ENCODE data around the gene ANKLE1.

Gene ANKLE1

DNA sequence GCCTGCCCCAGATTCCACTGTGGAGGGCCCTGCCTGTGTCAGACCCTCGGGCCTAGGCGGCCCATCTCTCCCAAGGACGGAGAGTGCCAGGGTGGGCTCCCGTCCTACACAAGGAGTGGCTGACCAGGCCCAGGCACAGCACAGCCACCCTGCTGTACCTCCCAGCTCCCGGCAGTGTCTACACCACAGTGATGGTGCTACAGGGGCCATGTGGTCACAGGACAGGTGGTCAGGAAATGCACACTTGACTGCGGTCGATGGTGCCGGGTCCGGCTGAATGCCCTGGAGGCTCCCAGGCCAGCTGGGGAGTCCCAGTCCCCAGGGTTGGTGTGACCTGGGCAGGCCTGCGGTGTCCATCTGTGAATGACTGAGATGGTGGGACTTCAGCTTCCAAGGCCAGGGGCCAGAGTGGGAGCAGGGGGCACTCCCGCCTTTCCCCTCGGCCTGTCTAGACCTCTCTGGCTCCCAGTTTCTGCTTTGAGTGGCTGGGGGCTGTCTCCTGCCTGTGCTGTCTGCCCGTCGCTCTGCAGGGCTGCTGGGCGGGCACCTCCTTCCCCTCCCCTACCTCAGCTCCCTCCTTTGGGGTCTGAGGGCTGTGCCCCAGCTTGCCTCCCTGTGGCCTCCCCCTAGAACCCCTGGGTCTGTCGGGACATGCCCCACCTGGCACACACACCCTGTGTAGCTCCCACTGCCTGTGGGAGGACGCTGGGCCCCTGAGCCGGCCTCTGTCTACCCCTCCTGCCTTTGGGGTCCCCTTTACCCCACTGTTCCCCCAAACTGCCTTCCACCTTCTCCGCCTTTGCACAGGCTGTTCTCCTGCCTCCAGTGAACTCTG is 40.2 kb downstream of the ANKLE1 start:
- H3K4me3 ChIP-seq (ENCODE audit: low read depth, low read length) = no peak overlapping the region
- no peaks in the 10 kb centered on the region for H3K27me3 ChIP-seq
- TF ChIP-seq, protein P1, sequence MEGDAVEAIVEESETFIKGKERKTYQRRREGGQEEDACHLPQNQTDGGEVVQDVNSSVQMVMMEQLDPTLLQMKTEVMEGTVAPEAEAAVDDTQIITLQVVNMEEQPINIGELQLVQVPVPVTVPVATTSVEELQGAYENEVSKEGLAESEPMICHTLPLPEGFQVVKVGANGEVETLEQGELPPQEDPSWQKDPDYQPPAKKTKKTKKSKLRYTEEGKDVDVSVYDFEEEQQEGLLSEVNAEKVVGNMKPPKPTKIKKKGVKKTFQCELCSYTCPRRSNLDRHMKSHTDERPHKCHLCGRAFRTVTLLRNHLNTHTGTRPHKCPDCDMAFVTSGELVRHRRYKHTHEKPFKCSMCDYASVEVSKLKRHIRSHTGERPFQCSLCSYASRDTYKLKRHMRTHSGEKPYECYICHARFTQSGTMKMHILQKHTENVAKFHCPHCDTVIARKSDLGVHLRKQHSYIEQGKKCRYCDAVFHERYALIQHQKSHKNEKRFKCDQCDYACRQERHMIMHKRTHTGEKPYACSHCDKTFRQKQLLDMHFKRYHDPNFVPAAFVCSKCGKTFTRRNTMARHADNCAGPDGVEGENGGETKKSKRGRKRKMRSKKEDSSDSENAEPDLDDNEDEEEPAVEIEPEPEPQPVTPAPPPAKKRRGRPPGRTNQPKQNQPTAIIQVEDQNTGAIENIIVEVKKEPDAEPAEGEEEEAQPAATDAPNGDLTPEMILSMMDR (IDR thresholded peaks at IDR 0.05; ENCODE audit: low read depth, low read length) = no peak
- H3K9me3 ChIP-seq = no peaks in the 10 kb centered on the region
- DNase-seq = no peak
- peaks cover 19% of the 10 kb centered on the region for H3K36me3 ChIP-seq
- no peaks in the 10 kb centered on the region for H3K4me1 ChIP-seq

DNA sequence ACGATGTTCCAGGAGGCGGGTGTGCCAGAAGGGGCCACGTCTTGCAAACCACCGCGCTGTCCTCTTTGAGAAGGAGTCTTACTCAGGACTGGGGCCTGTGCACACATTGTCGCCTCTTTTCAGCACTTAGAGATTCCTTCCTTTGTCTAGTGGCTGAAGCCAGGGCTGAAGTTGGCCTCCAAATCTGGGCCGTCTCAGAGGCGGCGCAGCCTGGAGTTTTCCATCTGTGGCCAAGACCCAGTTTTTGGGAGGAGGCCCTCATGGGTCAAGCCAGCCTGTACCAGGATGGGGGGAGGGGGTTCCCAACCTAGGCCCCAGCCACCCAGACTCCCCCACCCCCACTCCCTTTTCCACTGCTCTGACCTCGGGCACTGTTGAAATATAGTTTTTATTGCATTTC is 41.2 kb downstream of the ANKLE1 start:
- H3K9me3 ChIP-seq = no peaks in the 10 kb centered on the region
- no peak overlapping the region for H3K4me3 ChIP-seq (ENCODE audit: low read depth, low read length)
- TF ChIP-seq, protein P1 (IDR thresholded peaks at IDR 0.05; ENCODE audit: low read depth, low read length) = no peak
- DNase-seq = no peak
- H3K36me3 ChIP-seq = peaks cover 19% of the 10 kb centered on the region
- H3K27me3 ChIP-seq = no peaks in the 10 kb centered on the region
- H3K4me1 ChIP-seq = no peaks in the 10 kb centered on the region

DNA sequence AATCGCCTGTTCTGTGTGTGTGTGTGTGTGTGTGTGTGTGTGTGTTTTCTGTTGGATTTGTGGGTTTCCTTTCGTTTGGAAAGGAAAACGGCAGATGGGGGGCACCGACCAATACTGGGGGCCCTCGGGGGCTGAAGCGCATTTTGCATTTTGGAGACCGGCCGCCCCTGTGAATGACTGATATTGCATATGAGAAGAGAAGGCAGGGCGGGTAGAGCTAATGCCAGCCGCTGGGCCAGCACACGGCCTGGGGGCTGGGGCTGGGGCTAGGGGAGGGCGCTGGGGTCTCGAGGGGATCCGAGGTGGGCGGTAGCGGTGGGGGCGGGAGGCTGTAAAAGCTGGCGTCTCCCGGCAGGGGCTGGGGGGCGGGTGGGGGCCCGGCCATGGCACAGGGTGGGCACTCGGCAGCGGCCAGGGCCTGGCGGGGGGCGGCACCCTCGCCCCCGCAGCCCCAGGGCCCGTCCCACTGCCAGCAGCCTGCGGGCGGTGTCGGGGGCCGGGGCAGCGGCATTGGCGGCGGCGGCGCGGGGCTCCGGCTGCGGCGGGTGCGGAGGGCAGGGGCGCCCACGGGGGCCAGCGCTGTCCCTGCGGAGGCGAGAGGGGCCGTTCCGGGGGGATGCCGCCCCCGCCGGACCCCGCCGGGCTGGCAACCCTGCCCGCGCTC is 41.7 kb downstream of the ANKLE1 start:
- TF ChIP-seq, protein P1 (IDR thresholded peaks at IDR 0.05; ENCODE audit: low read depth, low read length) = no peak
- H3K9me3 ChIP-seq = no peaks in the 10 kb centered on the region
- no peaks in the 10 kb centered on the region for H3K27me3 ChIP-seq
- H3K4me3 ChIP-seq (ENCODE audit: low read depth, low read length) = peak overlapping the region; percentile 28; the same call in 1 of the 2 replicates
- H3K36me3 ChIP-seq = peaks cover 19% of the 10 kb centered on the region
- H3K4me1 ChIP-seq = no peaks in the 10 kb centered on the region
- no peak for DNase-seq

DNA sequence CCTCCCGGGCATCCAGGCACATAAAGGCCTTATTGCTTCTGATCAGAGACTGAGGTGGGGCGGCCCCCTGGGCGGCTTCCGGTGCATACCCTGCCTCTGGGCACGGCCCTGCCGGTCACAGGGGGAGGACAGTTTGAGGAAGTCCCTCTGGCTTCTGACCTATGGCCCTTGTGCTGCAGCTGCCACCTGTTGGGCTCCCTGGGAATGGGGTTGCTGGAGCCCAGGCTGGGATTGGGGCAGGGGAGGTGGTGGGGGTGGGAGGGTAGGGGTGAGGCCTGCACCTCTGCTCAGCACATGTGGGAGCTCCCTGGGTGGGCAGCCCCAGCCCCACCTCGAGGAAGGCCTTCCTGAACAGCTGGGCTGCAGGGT is 42.2 kb downstream of the ANKLE1 start:
- H3K36me3 ChIP-seq = peaks cover 18% of the 10 kb centered on the region
- no peaks in the 10 kb centered on the region for H3K4me1 ChIP-seq

DNA sequence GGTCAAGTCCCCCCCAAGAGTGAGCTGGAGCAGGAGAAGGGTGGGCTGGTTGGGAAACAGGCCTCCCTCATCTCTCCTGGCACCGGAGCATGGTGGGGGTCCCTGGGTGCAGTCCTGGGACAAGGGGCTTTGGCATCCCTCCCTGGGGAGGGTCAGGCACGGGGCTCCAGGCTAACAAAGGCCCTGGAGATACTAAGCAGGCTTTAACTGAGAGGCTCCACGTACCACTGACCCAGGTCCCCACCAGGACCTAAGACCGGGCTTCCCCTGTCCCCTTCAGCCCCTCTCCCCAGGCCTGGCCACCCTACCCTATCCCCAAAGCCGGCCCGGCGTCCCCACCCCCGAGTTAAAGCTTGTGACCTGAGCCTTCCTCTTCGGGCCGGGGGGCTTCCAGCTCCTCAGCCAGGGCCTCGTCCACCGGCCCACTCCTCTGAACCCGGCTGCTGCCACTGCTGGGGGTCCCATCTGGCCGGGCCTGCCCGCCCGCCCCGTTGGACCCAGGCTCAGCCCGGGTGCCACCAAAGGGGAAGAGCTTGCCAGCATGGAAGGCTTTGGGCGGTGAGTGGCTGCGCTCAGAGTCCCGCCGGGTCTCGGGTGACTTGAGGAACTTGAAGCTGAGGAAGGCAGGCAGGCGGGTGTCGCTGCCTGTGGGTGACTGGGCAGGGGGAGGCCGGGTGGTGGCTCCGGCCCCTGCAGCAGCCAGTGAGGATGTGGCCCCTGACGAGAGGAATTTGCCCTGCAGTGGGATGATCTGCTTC is 42.8 kb downstream of the ANKLE1 start:
- Histone ChIP-seq H3K27me3 (no peaks in the 10 kb centered on the region), H3K9me3 (no peaks in the 10 kb centered on the region), H3K4me1 (no peaks in the 10 kb centered on the region), H3K36me3 (peaks cover 13% of the 10 kb centered on the region), H3K4me3 (ENCODE audit: low read depth, low read length) (no peak overlapping the region)
- no peak for DNase-seq
- TF ChIP-seq, protein P1 (IDR thresholded peaks at IDR 0.05; ENCODE audit: low read depth, low read length) = no peak

More for the DNA sequence above, 42.2 kb downstream of the ANKLE1 start:
- no peak for DNase-seq
- Histone ChIP-seq H3K27me3 (no peaks in the 10 kb centered on the region), H3K9me3 (no peaks in the 10 kb centered on the region), H3K4me3 (ENCODE audit: low read depth, low read length) (peak overlapping the region; percentile 28; the same call in 1 of the 2 replicates)
- TF ChIP-seq, protein P1 (IDR thresholded peaks at IDR 0.05; ENCODE audit: low read depth, low read length) = no peak; the same call in 1 of the 2 replicates

Measured in BE2C (cell line).